ENCODE measurements around the gene SNX15.

GRCh38 chr11:65059959-65060824, 33.0 kb downstream of the SNX15 start:
- no peak for TF ChIP-seq POLR2AphosphoS5 (IDR thresholded peaks at IDR 0.05)
- TF ChIP-seq CTCF (IDR thresholded peaks at IDR 0.05 in 8 of 11, conservative IDR thresholded peaks at IDR 0.05 in 3 of 11): no peak
- TF ChIP-seq POLR2A (IDR thresholded peaks at IDR 0.05): no peak
